GM12872 (cell line): ENCODE data around the gene SMIM41.

Source experiments
- TF ChIP-seq, protein P1 (sequence below): IDR thresholded peaks from 3 replicates; pipeline ENCODE4 v1.5.1; 2011; ENCODE audit warnings: low read depth, mild to moderate bottlenecking, low read length, moderate library complexity; ENCODE audit not compliant: insufficient read depth

Gene SMIM41

DNA sequence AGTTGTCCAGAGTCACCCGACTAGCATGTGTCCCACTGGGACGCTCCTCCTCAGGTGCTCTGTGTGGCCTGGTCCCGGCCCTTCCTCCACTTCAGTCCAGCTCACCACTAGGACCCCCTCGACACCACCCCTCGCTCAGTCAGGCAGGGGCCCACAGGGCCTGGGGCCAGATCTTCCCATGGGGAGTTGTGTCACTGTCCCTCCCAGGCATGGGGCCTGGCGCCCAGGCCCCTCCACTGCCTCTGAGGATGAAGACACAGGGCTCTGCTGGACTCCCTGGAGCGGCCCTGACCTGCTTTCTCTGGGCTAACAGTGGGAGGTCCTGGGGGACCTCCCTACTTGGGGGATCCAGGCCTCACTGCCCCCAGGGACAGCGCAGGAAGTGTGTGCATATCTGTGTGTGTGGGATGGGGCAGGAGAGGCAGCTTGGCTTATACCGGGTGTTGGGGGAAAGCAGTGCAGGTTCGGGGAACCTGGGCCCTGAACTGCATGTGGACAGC, 68.5 kb downstream of the SMIM41 start:
- TF ChIP-seq, protein P1, sequence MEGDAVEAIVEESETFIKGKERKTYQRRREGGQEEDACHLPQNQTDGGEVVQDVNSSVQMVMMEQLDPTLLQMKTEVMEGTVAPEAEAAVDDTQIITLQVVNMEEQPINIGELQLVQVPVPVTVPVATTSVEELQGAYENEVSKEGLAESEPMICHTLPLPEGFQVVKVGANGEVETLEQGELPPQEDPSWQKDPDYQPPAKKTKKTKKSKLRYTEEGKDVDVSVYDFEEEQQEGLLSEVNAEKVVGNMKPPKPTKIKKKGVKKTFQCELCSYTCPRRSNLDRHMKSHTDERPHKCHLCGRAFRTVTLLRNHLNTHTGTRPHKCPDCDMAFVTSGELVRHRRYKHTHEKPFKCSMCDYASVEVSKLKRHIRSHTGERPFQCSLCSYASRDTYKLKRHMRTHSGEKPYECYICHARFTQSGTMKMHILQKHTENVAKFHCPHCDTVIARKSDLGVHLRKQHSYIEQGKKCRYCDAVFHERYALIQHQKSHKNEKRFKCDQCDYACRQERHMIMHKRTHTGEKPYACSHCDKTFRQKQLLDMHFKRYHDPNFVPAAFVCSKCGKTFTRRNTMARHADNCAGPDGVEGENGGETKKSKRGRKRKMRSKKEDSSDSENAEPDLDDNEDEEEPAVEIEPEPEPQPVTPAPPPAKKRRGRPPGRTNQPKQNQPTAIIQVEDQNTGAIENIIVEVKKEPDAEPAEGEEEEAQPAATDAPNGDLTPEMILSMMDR: no peak

DNA sequence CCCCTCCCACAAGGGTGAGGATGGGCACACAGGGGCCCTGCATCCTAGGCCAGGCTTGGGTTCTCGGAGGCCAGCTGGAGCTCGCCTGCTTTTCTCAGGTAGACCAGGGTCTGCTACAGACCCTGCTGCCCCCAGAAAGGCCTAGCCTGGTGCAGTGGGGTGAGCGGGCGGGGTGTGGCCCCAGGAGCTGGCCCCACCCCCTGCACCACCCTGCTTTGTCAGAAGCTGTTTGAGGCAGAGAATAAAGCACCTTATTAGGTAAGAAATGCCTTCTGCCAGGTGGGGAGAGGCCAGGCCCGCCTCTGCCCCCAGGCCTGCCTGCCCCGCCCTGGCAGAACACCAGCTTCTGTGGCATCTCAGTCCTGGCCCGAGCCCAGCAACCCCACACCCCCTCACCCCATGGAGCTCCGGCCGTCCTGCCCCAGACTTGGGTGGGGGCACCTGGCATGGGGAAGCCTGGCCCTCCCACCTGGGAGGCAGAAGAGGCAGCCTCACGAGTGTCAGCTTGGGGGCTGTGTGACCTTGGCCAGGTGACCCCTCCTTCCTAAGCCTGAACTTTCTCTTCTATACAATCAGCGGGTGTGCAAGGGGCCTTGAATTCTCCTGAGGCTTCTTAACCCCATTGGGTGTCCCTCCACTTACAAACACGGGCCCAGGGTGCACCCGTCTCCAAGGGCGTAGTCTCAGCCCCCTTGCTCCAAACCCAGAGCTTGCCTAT, 69.1 kb downstream of the SMIM41 start:
- TF ChIP-seq, protein P1: no peak

DNA sequence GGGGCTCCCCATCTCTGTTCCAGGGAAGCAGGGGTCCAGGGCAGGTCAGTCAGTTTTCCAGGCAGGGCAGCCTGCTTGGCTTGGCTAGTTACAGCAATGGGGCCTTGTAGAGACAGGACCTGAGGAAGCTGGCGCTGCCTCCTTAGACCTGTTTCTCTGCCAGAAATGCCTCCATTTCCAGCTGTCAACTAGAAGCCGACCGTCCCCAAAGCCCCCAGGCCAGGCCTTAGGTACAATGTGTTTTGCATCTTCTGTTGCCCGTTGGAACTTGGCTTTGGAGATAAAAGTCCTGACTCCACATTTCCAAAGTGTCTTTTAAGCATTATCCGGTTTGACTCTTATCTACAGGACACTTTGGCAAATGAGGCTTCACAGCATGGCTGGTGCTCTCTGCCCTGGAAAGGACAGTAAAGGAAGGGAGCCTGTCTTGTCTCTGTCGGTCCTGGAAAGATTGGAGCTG, 69.7 kb downstream of the SMIM41 start:
- TF ChIP-seq, protein P1: no peak

DNA sequence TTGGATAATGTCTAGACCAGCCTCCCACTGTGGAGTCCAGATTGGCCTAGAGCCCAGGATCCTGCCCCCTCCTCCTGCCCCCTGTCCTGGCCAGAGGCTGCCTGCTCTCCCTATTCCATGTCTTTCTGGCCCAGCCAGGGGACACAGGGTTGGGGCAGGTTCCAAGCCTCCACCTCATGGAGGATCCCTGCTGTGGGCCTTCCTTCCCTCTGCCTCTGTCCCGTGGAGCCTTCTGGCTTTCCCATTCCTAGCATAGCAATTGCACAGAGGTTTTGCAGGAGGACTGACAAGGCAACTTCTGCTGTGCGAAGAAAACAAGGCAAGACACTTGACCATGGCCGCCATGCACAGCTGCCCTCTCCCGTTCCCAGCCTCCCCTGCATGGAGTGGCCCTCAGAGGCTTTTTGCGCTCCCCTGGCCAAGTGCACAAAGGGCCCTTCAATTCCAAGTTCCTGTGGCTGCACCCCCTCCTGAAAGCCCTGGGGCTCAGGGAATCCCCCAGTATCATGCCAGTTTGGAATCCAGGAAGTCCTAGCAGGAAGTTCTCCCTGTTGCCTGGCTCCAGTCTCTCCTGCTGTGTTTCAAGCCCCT, 70.2 kb downstream of the SMIM41 start:
- TF ChIP-seq, protein P1: no peak

DNA sequence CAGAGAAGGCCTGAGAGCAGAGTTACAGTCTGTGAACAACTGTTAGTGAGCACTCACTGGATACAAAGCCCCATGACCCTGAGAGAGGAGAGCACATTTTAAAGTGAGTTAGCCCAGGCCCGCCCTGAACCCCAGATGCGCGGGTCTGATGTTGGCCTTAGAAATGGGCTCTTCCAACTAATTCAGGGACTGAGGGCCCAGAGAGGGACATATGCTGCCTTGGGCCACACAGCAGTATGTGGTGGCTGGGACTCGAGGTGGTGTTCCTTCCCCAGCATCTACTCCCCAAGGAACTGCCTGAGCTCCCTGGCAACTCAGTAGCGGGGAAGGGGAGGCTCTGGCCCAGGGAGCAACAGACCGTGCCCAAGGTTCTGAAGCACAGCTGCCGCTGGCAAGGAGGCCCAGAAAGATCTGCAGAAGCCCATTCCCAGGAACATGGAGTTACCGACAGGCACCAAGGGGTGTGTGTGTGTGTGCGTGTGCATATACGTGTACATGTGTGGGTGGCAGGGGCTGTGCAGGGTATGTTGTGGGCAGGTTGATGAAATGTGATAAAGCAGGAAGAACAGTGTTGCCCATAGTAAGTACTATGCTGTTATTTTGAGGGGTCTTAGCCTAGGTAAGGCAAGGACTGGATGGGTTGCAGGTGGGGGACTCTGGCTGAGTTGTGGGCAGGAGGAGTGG, 71.8 kb downstream of the SMIM41 start:
- TF ChIP-seq, protein P1: no peak

DNA sequence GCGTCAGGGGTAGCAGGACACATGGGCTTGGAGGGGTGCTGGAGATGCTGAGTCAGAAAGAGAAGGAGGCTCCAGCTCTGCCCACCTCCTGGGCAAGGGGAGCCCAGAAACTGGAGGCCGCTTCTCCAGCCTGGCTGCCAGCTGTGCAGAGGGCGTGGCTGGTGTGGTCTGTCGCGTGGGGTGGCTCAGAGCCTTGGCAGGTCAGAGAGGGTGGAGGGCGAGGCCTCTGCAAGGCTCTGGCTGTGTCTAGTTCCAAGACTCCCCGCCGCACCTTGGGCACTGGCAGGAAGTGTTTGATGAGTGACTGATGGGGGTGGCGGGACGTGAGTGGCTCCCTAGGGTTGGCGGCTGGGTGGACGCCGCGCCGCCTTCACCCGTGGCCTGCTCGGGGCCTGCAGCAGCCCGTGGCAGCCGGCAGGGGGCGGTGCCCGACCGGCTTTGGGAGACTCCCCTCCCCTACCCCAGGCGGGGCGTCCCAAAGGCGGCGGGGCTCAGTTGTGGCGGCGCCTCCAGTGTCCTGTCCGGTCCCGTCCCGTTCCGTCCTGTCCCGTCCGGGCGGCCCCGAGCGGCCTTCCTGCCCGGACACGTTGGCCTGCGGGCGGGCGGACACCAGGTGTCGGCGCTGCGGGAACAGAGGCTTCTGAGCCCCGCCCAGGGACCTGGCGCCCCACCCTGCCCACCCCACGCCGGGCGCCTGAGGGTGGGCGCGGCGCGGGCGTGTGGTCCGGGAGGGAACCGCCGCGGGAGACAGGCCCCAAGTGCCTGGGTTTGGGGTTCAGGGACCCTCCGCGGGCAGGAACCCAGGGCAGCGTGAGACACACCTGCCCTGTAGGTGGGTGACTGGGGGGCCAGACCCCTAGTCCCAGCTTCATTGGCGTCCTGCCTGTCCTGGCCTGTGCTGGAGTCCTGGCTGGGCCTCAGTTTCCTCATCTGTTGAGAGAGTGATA, 72.6 kb downstream of the SMIM41 start:
- TF ChIP-seq, protein P1: peak; percentile 76
